Osteocyte (in vitro differentiated cells): ENCODE results near the gene ZNF880. TPM values are rescaled to one million over a fixed set of nuclear protein-coding genes. Genes with fewer than 3 reads are reported as not detected.

ENCODE experiments used
- DNase-seq: peaks from one replicate; pipeline ENCODE4 v3.0.0; 2021; ENCODE audit warnings: mixed read lengths; ENCODE audit not compliant: unreplicated experiment; ENCODE audit errors: extremely low spot score
- H3K27ac Mint-ChIP-seq: one replicate; pipeline ENCODE4 v1.8.0; 2021; ENCODE audit warnings: mild to moderate bottlenecking, mixed read lengths; ENCODE audit not compliant: unreplicated experiment
- H3K27me3 Mint-ChIP-seq: one replicate; pipeline ENCODE4 v1.8.0; 2021; ENCODE audit warnings: mixed read lengths; ENCODE audit not compliant: unreplicated experiment
- H3K36me3 Mint-ChIP-seq: one replicate; pipeline ENCODE4 v1.8.0; 2021; ENCODE audit warnings: mixed read lengths; ENCODE audit not compliant: unreplicated experiment
- H3K4me1 Mint-ChIP-seq: one replicate; pipeline ENCODE4 v1.8.0; 2021; ENCODE audit warnings: mixed read lengths; ENCODE audit not compliant: unreplicated experiment
- H3K4me3 Mint-ChIP-seq: one replicate; pipeline ENCODE4 v1.8.0; 2021; ENCODE audit warnings: mild to moderate bottlenecking, moderate library complexity, mixed read lengths; ENCODE audit not compliant: unreplicated experiment
- H3K9me3 Mint-ChIP-seq: one replicate; pipeline ENCODE4 v1.8.0; 2021; ENCODE audit warnings: mixed read lengths; ENCODE audit not compliant: unreplicated experiment
- long read RNA-seq: library from polyadenylated mRNA; unstranded; transcript quantifications from one replicate; pipeline ENCODE4 v2.0.0, GENCODE V29; 2021
- total RNA-seq: library from RNA; stranded (reverse); gene quantifications from 2 replicates; pipeline ENCODE4 v1.2.1, GENCODE V29; 2021
- TF ChIP-seq, protein P1 (sequence below): fragments of 200-600 bp; sonication (generic); IDR thresholded peaks from 2 replicates; pipeline ENCODE4 v1.5.0; 2021; ENCODE audit warnings: antibody characterized with exemption, mild to moderate bottlenecking, moderate library complexity

ZNF880 gene
- 3.0 and 4.6 TPM in 2 replicates for total RNA-seq
- long read RNA-seq: 0 reads

GRCh38 chr19:52369559-52370340, at the start of gene ZNF880:
ZNF880 (plus strand) TSS chr19:52369923; CDS start chr19:52369966, 43 bp downstream.
- H3K4me1 Mint-ChIP-seq: no peaks in the 10 kb centered on the region
- peak; percentile 77 for DNase-seq
- no peaks in the 10 kb centered on the region for H3K27me3 Mint-ChIP-seq
- peak within 1 kb of the TSS; percentile 23 for H3K27ac Mint-ChIP-seq
- H3K9me3 Mint-ChIP-seq: peaks cover 39% of the 10 kb centered on the region
- H3K36me3 Mint-ChIP-seq: peaks cover 24% of the 10 kb centered on the region
- TF ChIP-seq, protein P1, sequence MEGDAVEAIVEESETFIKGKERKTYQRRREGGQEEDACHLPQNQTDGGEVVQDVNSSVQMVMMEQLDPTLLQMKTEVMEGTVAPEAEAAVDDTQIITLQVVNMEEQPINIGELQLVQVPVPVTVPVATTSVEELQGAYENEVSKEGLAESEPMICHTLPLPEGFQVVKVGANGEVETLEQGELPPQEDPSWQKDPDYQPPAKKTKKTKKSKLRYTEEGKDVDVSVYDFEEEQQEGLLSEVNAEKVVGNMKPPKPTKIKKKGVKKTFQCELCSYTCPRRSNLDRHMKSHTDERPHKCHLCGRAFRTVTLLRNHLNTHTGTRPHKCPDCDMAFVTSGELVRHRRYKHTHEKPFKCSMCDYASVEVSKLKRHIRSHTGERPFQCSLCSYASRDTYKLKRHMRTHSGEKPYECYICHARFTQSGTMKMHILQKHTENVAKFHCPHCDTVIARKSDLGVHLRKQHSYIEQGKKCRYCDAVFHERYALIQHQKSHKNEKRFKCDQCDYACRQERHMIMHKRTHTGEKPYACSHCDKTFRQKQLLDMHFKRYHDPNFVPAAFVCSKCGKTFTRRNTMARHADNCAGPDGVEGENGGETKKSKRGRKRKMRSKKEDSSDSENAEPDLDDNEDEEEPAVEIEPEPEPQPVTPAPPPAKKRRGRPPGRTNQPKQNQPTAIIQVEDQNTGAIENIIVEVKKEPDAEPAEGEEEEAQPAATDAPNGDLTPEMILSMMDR: no peak
- peak within 1 kb of the TSS; percentile 18 for H3K4me3 Mint-ChIP-seq

- H3K4me3 Mint-ChIP-seq: no peak overlapping the region
- H3K27me3 Mint-ChIP-seq: no peaks in the 10 kb centered on the region
- no peak for DNase-seq
- H3K27ac Mint-ChIP-seq: no peak overlapping the region
- H3K9me3 Mint-ChIP-seq: peaks cover 66% of the 10 kb centered on the region
- no peaks in the 10 kb centered on the region for H3K4me1 Mint-ChIP-seq
- TF ChIP-seq, protein P1: no peak
- H3K36me3 Mint-ChIP-seq: peaks cover 72% of the 10 kb centered on the region
Measured at GRCh38 chr19:52322429-52322828, 47.3 kb upstream of the ZNF880 start.

DNA sequence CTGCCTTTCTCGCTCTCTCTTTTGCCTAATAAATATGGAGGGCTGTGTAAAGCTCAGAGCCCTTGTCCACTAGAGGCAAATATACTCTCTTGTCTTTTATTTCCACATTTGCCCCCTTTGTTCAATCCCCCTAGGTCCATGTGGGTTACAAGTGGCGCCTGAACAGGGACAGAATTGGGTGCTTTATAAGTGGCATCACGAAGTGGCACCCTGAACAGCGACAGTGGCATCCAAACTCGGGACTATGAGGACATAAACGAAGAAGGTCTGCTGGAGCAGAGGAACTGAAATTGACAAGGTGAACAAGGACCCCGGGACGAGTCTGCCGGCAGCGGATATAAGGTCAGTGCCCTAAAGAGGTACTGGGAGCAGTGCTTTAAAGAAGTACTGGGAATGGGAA, 38.0 kb upstream of the ZNF880 start:
- no peak overlapping the region for H3K27ac Mint-ChIP-seq
- DNase-seq: no peak
- no peak overlapping the region for H3K4me3 Mint-ChIP-seq
- H3K4me1 Mint-ChIP-seq: peaks cover 3% of the 10 kb centered on the region
- TF ChIP-seq, protein P1: no peak
- H3K9me3 Mint-ChIP-seq: peaks cover 31% of the 10 kb centered on the region
- no peaks in the 10 kb centered on the region for H3K27me3 Mint-ChIP-seq
- peaks cover 5% of the 10 kb centered on the region for H3K36me3 Mint-ChIP-seq

- TF ChIP-seq, protein P1: no peak
- peak overlapping the region; percentile 97 for H3K4me3 Mint-ChIP-seq
- H3K4me1 Mint-ChIP-seq: peaks cover 12% of the 10 kb centered on the region
- H3K9me3 Mint-ChIP-seq: peaks cover 20% of the 10 kb centered on the region
- peaks cover 19% of the 10 kb centered on the region for H3K36me3 Mint-ChIP-seq
- no peak for DNase-seq
- no peaks in the 10 kb centered on the region for H3K27me3 Mint-ChIP-seq
- H3K27ac Mint-ChIP-seq: peak overlapping the region; percentile 98
Measured at GRCh38 chr19:52335768-52336116, 34.0 kb upstream of the ZNF880 start.

DNA sequence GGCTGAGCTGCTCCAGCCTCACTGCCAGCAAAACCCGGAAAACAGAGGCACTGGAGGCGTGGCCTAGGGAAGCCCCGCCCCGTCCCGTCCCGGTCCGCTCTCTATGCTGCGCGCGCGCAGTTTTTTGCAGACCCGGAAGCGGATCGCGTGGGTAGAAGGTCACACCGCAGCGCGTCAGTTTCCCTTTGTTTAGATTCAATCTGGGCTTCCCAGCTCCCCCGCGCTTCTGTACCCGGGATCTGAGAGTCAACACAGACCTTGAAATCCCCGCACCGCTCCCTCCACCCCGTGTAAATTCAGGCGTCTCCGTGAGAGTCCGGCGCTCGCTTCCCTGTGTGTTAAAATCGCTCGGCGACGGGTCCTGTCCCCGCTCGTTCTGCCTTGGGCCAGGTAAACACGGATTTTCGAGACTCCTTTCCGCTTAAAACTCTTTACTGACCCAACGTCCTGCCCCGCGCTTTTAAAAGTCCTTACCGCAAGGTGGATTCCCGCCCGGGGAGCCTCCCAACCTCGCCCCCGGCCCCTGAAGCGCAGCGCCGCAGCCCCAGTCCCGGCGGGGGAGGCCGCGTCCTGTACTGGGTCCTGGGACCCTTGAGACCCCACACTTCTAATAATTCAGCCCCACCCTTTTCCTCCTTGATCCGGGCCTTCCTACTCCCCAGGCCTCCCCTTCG, 33.5 kb upstream of the ZNF880 start, which contains the start of gene ZNF610:
TSS of gene ZNF610 (plus strand) at position 127 of the 674 bp plus-strand sequence. CDS start 12,930 bp downstream, outside the sequence.
- Mint-ChIP-seq H3K36me3 (peaks cover 19% of the 10 kb centered on the region), H3K4me3 (peak within 1 kb of the TSS; percentile 97), H3K27me3 (no peaks in the 10 kb centered on the region), H3K27ac (peak within 1 kb of the TSS; percentile 98), H3K4me1 (peaks cover 12% of the 10 kb centered on the region), H3K9me3 (peaks cover 20% of the 10 kb centered on the region)
- DNase-seq: peak; percentile 96
- TF ChIP-seq, protein P1: no peak
